Activated CD8-positive, alpha-beta memory T cell treated with anti-CD3 and anti-CD28 coated beads for 1 hour (primary cell): ENCODE results near the gene EXTL1.

Source experiments
- DNase-seq, 2 donors: peaks; one replicate each; pipeline ENCODE4 v3.0.0-alpha.2; 2020; ENCODE audit warnings: low read depth in 1 of 2; ENCODE audit errors: extremely low read depth in 1 of 2

EXTL1 gene

GRCh38 chr1:26069941-26070295 is 48.3 kb downstream of the EXTL1 start:
- no peak for DNase-seq

DNA sequence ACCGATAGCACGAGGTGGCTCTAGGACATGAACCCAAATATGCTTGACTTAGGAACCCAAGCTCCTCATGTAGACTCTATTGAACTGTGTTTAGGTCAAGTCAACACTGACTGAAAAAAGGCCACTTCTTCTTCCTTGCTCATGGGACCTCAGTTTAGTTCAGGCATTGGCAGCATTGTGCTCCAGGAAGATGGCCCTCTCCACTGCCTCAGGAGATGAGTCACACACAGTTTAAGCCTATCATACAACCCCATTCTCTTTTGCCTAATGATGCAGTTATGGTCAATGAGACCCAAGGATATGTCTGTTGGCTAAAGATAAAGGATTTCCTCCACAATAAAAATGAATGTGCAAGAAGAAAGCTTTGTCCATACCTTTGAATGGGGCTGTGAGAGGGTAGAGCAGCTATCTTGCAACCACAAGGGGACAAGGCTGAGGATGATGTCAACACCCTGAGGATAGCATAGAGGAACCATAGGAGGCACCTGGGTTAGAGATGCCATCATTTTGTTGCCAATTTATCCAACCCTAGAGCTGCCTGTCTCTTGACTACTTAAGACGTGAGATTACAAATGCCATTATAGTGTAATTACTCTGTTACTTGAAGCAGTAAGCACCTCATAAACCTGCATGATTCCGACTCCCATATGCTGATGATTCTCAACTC is 48.9 kb downstream of the EXTL1 start:
- no peak for DNase-seq

DNA sequence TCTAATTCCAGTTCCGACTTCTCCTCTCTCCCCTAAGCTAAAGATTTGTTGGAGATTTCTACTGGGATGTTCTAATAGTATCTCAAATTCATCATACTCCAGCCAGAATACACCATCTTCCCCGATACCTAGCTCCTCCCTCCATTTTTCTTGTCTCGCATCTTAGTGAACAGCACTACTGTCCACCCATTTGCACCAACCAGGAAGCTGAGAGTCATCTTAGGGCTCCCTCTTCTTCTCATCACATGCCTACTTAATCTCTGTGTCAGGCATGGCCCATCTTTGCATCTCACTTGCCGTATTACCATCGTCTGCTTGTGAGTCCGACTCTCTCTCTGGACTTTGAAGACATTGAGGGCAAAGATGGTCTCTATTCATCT is 49.4 kb downstream of the EXTL1 start:
- no peak for DNase-seq

GRCh38 chr1:26072305-26072704 is 50.7 kb downstream of the EXTL1 start:
- DNase-seq = no peak

GRCh38 chr1:26075421-26076144 is 54.0 kb downstream of the EXTL1 start:
- no peak for DNase-seq

- DNase-seq = no peak
These were observed 55.9 kb downstream of the EXTL1 start for GRCh38 chr1:26077524-26077923.

DNA sequence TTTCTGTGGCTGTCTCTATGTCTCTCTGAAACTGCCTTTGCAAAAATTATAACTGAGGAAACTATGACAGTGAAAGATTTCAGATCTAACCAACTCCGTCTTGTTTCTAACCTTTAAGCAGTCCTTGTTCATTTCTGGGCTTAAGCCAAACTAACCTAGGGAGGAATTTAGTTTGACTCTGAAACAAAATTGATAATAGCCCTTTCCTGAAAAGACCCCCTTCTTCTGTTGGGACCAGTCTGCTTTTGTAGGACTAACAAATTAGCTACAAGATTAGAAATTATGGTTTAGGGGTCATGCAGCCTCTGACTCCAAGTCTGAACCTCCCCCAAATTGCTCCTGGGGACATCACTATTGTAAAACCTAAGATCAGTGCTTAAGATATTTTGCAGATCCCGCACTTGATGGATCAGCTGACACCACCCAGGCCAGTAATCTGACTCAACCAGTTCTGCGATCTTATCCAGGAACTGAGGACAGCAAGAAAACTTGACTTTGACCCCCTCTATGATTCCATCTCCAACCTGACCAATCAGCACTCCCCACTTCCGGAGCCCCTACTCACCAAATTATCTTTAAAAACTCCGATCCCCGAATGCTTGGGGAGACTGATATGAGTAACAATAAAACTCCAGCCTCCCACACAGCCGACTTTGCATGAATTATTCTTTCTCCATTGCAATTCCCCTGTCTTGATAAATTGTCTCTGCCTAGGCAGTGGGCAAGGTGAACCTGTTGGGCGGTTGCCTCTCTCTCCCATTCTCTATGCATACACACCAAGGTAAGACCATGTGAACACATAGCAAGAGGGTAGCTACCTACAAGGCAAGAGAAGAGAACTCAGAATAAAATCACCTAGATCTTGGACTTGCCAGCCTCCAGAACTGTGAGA is 57.0 kb downstream of the EXTL1 start:
- no peak for DNase-seq

- DNase-seq = no peak
These were observed 57.6 kb downstream of the EXTL1 start for GRCh38 chr1:26079178-26079563.

- DNase-seq = no peak
These were observed 58.6 kb downstream of the EXTL1 start for GRCh38 chr1:26079960-26080814.

- no peak for DNase-seq
These were observed 59.9 kb downstream of the EXTL1 start for GRCh38 chr1:26081267-26082019.

DNA sequence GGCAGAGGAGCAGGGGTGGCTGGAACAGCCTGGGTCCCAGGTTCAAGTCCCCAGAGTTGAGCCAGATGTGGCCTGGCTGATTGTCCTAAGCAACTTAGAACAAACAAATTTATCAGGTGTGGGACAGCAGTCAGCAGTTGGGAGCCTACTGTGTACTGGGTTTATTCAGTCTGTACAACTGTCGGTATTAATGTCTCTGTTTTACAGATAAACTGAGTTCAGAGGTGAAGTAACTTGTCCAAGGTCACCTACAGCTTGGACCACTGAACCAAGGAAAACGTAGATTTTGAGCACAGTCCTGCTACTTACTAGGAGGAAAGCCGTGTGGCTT is 60.4 kb downstream of the EXTL1 start:
- DNase-seq = no peak

GRCh38 chr1:26083208-26083607 is 61.6 kb downstream of the EXTL1 start:
- no peak for DNase-seq

- DNase-seq = no peak
These were observed 62.6 kb downstream of the EXTL1 start for GRCh38 chr1:26084091-26084561.

GRCh38 chr1:26084844-26085243 is 63.3 kb downstream of the EXTL1 start:
- DNase-seq = no peak
